GM19438 (cell line): ENCODE data around the gene KDM5B.

ENCODE experiments used
- ATAC-seq: cut with Tn5 transposase; IDR thresholded peaks from one replicate; pipeline ENCODE4 v1.9.1; 2021; ENCODE audit warnings: low read depth; ENCODE audit not compliant: unreplicated experiment

The KDM5B gene

GRCh38 chr1:202689493-202690342 lies 118.5 kb downstream of the KDM5B start:
- ATAC-seq: no peak

GRCh38 chr1:202689082-202689481 lies 119.1 kb downstream of the KDM5B start:
- ATAC-seq: no peak

- ATAC-seq: no peak
Observed at GRCh38 chr1:202688401-202688800, 119.8 kb downstream of the KDM5B start.

DNA sequence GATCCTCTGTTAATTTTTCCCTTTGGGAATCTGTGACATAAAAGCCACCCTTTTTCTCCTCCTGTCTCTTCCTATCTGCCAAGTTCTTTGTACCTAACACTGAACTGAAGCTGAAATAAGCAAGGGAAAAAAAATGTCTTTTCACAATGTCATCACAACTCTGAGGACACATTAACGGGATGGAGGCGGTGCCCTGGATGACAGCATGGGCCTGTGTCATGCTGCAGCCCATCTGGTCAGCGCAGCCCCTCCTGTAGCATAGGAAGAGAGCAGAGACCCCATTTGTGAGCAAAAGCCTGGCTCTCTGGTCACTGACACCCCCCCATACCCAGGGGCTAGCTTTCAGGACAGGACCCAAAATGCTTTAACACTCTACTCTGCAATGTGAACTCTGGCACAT lies 120.4 kb downstream of the KDM5B start:
- no peak for ATAC-seq

DNA sequence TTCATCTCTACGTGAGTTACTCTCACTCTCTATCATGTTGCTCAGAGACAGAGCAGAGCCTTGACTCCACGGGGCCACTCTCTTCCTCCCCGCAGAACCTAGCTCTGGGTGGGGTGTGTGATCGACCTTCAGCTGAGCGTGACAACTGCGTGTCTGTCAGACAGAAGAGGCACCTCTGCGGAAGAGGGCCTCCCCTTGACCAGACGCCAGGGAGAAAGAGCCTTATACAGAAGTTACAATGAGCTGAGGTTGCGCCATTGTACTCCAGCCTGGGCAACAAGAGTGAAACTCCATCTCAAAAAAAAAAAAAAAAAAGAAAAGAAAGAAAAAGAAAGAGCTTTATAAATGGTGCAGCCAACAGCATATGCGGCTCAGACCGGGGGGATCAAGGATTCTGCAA lies 120.9 kb downstream of the KDM5B start:
- no peak for ATAC-seq

DNA sequence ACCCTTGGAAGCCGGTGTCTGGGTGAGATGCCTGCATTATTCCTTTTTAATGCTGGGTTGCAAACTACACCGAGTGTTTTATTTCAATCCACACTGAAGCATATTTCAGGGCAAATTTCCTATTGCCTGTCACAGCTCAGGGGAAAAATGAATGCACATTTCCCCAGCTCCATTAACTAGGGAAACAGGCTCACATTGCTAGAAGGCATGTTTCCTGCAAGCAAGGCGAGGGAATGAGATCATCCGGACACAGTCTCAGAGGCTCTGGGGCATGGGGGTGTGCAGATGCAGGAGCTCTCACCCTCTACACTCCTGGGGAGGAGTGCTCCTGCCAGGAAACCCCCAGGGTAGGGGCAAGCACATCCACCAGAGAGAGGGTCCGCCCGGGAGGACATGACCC lies 122.6 kb downstream of the KDM5B start:
- no peak for ATAC-seq

- no peak for ATAC-seq
Observed at GRCh38 chr1:202684716-202685115, 123.5 kb downstream of the KDM5B start.

GRCh38 chr1:202683029-202683428 lies 125.2 kb downstream of the KDM5B start:
- ATAC-seq: no peak

- no peak for ATAC-seq
Observed at GRCh38 chr1:202682477-202682876, 125.7 kb downstream of the KDM5B start.

- no peak for ATAC-seq
Observed at GRCh38 chr1:202681736-202682420, 126.3 kb downstream of the KDM5B start.

DNA sequence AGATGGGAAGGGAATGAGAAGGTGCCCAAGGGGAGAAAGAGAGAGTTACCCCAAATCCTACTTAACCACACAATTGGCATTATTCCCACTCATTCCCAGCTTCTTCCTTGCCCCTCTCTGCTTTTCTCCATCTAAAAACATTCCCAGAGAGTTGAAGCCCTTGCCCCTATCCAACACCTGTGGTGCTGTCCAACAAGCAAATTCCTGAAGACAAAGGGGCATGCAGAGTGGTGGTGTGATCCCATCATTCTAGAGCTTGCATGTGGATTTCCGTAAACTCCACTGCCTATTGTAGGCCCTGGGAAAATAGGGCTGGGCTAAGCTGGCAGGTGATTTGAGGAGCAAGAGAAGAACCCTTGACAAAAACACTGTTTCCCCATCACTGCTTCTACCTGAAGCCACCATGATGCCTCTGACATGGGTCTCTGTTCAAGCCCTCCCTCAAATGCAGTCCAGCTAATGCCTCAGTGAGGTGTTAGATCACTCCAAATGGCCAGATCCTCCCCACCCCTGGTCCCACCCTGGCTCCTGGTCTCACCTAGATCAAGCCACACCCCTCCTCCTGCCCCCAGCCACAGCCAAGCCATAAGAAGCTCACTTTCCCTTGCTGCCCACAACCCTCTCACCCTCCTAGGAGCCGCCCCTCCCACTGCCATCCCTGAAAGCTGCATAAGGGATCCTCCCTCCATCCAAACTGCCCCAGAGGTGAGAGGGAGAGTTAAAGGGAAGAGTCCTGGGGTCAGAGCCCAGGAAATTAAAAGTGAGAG lies 127.5 kb downstream of the KDM5B start:
- no peak for ATAC-seq

DNA sequence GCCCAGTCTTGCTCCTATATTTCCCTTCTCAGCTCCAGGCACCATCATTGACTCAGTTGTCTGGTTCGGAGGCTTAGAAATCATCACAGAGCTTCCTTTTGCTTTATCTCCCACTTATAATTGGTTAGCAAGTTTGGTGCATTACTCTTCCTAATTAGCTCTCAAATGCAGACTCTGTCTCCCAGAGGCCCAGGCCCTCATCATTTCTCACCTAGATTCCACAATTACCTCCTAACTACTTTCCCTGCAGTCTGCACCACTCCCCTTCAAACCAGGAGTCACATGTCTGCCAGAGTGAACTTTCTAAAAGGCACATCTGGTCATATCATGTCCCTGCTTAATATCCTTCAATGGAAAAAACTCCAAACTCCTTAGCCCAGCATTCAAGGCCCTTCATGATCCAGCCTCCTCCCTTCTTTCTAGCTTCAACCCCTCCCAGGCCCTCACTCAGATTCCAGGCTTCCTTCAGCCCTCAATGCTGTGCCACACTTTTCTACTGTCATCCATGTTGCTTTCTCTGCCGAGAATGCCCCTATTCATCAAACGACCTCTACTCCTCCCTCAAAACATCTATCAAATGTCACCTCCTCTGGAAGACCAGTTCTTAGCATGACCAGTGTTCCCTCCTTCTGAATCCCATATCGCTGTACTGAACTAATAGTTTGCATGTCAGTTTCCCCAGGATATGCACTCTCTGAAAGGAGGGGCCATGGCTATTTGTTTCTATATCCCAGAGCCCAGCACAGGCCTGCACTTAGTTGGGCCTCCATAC lies 128.6 kb downstream of the KDM5B start:
- no peak for ATAC-seq

DNA sequence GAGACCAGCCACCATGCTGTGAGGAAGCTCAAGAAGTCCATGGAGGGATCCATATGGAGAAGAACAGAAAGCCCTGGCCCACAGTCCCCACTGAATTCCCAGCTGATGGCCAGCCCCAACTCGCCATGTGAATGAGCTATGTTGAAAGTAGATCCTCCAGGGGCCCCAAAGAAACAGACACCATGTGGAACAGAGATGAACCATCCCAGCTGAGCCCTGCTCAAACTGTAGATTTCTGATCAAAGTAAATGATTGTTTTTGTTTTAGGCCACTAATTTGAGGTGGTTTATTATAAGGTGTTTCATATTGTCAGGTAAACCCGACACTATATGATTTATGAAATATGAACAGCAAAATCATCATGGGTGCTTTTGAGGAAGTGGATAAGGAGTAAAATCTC lies 130.8 kb downstream of the KDM5B start:
- no peak for ATAC-seq
